ENCODE results near the gene BBIP1.

GRCh38 chr10:110901954-110902819, 16.8 kb downstream of the BBIP1 start:
- TF ChIP-seq CTCF (IDR thresholded peaks at IDR 0.05; ENCODE audit: extremely low read depth in 1 of 2, insufficient read depth in 1 of 2, low read depth in 1 of 2, low read length in 2 of 2) = no peak
- no peak for TF ChIP-seq EZH2 (IDR thresholded peaks at IDR 0.05; ENCODE audit: borderline replicate concordance, low read depth, low read length, severe bottlenecking)
- no peak for TF ChIP-seq POLR2A (IDR thresholded peaks at IDR 0.05; ENCODE audit: low read depth, low read length)
- TF ChIP-seq JUN (IDR thresholded peaks at IDR 0.05; ENCODE audit: borderline replicate concordance, insufficient read depth, insufficient read length, low read depth) = no peak
- TF ChIP-seq POLR2AphosphoS5 (IDR thresholded peaks at IDR 0.05; ENCODE audit: insufficient read depth, low read depth, low read length) = no peak
- TF ChIP-seq FOS (IDR thresholded peaks at IDR 0.05; ENCODE audit: borderline replicate concordance, insufficient read depth, low read length) = no peak

Measured in endothelial cell of umbilical vein (primary cell).